OCI-M2 (cell line): ENCODE results near the gene FAM171A1.
"Not testable (repeated sequence)": the region's sequence is repeated elsewhere in the genome, so short reads cannot be mapped to it uniquely, and the experiment has no call there.

Source experiments
- DNase-seq: peaks from one replicate; lab custom pipeline; 2025; ENCODE audit not compliant: unreplicated experiment; lab: John Stamatoyannopoulos, UW

FAM171A1 gene

DNA sequence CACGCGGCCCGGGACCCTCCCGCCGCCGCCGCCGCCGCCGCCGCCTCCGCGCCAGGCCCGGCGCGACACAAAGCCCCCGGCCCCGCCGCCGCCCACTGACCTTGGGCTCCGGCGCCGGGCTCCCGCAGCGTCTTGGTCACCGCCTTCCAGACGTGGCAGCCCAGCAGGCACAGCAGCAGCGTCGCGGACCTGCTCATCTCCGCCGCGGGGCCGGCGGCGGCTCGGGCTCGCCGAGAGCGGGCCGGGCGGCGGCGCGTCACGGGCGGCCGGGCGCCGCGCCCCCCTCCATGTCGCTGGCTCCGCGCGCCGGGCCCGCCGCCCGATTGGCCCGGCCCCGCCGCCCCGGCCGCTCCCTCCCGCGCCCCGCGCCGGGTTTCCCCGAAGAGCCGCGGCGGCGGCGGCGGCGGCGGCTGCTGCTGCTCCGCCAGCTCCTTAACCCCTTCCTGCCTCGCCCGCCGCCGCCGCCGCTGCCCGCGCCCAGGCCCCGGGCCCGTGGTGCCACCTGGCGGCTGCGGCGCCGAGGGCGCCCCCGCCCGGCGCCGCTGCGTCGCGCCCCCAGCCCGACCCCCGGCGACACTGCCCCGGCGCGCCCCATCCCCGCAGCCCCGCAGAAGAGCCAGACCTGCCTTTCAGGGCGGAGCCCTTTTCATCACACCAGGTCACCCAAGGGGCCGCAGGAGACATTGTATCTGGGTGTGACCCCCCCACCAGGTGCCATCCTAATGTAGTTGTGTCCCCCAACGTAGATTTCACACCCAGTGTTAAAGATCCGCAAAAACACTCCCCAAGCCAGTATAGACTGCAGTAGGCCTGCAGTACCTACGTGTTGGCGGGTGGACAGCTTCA lies at the start of gene FAM171A1:
FAM171A1 (minus strand) TSS at position 434 of the 846 bp plus-strand sequence; CDS start at position 197, 237 bp downstream.
- no peak for DNase-seq

DNA sequence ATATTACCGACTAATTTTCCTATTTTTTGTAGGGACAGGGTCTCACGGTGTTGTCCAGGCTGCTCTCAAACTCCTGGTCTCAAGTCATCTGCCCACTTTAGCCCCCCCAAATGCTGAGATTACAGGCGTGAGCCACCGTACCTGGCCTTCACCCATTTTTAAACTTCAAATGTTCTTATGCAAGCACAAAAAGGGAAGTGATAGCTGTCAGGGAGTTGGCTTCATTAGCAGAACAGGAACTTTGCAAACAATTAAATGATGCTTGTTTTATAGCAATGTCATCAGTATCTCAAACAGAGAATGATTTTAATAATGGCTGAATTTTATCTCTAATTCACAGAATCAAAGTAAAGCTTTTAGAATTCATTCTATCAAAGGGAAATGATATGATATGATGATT lies 49.8 kb upstream of the FAM171A1 start:
- no peak for DNase-seq

DNA sequence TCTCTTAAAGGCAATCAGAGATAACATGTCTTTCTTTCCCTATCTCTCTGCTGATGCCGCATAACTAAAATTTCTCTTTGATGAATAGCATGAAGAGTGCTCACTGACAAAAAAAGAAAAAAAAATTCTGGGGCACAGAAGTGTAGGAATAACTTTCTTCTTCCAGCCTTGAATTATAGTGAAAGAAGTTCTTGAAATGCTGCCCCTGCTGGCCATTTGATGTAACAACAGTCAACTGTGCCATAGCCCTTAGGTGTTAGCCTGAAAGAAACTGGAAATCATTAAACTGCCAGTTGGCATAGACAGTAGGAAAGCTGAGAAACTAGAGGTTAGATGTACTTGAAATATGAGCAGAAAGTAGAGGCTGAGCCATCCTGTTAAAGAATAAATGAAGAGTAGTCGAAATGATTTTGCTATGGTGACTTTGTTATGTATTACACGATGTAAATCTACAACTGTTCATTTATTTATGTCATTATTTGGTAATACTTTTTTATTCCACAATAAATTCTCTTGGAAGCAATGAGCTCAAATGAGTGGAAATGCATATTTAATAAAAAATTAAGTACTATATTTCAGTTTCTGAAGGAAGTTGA lies 48.3 kb upstream of the FAM171A1 start:
- DNase-seq: no peak

GRCh38 chr10:15416034-15416433 lies 44.9 kb upstream of the FAM171A1 start:
- DNase-seq: no peak

GRCh38 chr10:15411010-15411409 lies 39.9 kb upstream of the FAM171A1 start:
- DNase-seq: no peak

- DNase-seq: not testable (repeated sequence)
Measured at GRCh38 chr10:15409350-15409749, 38.3 kb upstream of the FAM171A1 start.

- no peak for DNase-seq
Measured at GRCh38 chr10:15408557-15408956, 37.5 kb upstream of the FAM171A1 start.

- no peak for DNase-seq
Measured at GRCh38 chr10:15405319-15405718, 34.2 kb upstream of the FAM171A1 start.

DNA sequence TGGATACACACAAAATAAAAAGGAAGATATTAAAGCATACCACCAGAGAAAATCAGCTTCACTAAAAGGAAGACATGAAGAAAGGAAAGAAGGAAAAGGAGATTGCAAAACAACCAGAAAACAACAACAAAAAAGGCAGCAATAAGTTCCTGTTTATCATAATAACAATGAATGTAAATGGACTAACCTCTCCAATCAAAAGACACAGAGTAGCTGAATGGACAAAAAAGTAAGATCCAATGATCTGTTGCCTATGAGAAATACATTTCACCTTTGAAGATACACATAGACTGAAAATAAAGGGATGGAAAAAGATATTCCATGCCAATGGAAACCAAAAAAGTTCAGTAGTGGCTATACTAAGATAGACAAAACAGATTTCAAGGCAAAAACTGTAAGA lies 30.3 kb upstream of the FAM171A1 start:
- DNase-seq: no peak

DNA sequence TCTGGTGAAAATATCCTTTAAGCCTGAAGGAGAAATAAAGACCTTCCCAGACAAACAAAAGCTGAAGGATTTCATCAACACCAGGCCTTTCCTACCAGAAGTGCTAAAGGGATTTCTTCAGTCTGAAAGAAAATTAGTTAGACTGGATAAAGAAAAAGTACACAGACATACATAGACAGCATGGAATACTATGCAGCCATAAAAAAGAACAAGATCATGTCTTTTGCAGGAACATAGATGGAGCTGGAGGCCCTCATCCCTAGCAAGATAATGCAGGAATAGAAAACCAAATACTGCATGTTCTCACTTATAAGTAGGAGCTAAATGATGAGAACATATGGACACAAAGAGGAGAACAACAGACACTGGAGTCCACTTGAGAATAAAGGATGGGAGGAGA lies 29.4 kb upstream of the FAM171A1 start:
- DNase-seq: not testable (repeated sequence)

- no peak for DNase-seq
Measured at GRCh38 chr10:15399060-15399661, 28.1 kb upstream of the FAM171A1 start.

DNA sequence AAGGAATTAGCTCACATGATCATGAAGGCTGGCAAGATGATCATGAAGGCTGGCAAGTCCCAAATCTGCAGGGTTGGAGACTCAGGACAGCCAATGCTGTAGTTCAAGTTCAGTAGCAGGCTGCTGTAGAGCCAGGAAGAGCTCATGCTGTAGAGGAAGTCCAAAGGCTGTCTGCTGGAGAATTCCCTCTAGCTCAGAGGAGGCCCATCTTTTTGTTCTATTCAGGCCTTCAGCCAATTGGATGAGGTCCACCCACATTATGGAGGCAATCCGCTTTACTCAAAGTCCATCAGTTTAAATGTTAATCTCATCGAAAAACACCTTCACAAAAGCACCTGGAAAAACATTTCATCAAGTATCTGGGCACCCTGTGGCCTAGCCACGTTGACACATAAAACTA lies 24.8 kb upstream of the FAM171A1 start:
- DNase-seq: no peak

- DNase-seq: no peak
Measured at GRCh38 chr10:15393139-15393825, 22.2 kb upstream of the FAM171A1 start.

DNA sequence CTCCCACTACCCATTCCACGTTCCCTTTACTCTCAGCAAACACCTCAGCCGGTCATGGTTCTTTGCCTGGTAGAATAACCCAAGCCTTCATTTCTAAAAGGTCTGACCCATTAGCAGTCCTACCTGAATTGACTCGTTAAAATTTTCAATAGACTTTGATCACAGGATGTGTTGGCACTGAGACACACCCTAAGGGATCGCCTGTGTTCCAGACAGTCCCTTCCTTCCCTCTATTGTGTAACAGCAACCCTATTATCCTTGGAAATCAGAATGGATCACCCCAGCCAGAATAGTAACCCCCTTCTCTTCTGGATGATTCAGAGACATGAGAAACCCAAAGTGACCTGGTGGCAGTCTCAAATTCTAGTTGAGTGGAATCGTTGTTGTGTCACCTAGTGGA lies 20.4 kb upstream of the FAM171A1 start:
- DNase-seq: no peak

GRCh38 chr10:15388172-15388571 lies 17.1 kb upstream of the FAM171A1 start:
- not testable (repeated sequence) for DNase-seq

DNA sequence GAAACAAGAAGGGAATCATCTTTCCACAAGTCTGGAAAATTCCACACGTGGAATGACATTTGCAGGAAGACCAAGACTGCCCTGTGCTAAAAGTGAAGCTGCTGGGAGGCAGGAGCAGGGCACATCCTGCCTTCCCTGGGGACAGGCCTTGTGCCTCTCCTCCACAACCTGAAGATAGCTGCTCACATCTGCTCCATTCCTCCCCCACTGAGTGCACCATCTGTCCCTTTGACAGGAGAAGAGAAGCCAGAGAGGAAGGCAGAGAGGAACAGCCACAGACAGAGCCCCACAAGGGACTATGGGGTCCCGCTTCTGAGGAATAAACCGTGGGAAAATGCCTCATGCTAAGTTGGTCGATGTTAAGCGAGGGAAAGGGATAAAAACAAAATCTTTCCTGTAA lies 15.9 kb upstream of the FAM171A1 start:
- no peak for DNase-seq

GRCh38 chr10:15385552-15386455 lies 14.7 kb upstream of the FAM171A1 start:
- DNase-seq: no peak

DNA sequence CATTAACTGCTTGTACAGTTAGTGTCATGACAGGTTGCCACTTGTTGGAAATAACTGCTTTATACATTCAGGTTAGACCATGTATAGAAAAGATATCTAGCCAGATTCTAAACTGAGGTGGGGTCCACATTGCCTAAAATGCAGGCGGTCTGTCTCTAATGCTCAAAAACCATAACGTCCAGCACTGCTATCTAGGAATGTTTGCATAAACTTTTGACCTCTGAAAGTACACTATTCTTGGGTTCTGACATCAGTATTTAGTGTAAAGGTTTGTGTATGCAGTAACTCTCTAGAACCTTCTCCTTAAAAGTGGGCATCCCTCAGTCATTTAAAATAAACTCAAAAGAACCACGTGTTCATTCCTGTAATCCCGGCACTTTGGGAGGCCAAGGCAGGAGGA lies 10.3 kb upstream of the FAM171A1 start:
- no peak for DNase-seq

DNA sequence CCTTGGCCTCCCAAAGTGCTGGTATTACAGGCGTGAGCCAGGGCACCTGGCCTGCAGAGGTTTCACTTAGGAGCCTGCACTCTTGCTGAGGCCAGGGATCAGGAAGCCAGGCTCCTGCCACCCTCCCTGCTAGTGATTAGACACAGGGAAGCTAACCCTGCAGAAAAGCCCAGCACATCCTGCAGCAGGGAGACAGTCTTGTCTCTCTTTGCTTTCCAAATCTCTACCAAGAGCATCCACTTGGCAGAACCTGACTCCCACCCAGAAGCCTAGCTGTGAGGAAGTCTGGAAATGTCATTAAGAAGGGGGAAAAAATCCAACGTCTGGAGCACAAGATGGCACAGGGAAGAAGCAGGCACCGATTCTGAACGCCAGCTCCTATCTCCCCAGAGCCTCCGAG lies 8.0 kb upstream of the FAM171A1 start:
- DNase-seq: no peak

DNA sequence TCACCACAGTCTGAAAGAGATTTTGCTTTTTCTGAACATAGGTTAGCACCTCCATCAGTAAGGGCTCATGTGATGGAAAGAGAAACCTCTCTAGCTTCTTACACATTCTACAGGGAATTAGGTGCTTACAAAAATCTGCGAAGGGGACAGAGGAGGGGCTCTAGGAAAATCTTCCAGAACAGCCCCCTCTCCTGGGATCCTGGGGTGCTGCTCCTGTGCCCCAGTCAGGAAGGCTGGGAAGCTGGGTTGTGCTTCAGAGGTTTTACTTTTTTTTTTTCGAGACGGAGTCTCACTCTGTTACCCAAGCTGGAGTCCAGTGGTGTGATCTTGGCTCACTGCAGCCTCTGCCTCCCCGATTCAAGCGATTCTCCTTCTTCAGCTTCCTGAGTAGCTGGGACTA lies 7.5 kb upstream of the FAM171A1 start:
- no peak for DNase-seq

DNA sequence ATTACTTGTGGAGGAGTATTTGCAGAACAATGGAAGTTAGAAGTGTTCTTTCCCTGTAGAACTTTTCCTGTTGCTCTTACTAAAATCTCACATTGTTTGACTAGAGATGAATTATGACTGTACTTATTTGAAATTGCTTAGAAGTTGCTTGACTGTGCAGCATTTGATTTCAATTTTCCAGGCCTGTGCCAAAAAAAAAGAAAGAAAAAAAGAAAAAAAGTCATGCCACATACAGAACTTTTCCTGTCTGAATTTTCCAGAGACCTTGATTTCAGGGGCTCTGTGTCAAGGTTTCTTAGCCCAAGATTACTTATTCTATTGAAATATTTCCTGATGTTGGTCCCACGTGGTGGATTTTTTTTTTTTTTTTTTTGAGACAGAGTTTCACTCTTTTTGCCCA lies 3.5 kb upstream of the FAM171A1 start:
- DNase-seq: no peak
